HUES48 (cell line): ENCODE data around the gene CSF2.

Source experiments
- H3K27ac ChIP-seq: one replicate; pipeline ENCODE4 v1.7.0; 2013; ENCODE audit warnings: low read depth, low read length, inconsistent platforms
- H3K27me3 ChIP-seq: 2 replicates; pipeline ENCODE4 v1.6.1; 2013; ENCODE audit warnings: mild to moderate bottlenecking, low read length; ENCODE audit not compliant: control insufficient read depth, insufficient read depth
- H3K36me3 ChIP-seq: 2 replicates; pipeline ENCODE4 v1.6.1; 2013; ENCODE audit warnings: low read length; ENCODE audit not compliant: control insufficient read depth, insufficient read depth
- H3K4me1 ChIP-seq: 2 replicates; pipeline ENCODE4 v1.6.1; 2013; ENCODE audit warnings: mild to moderate bottlenecking, low read length; ENCODE audit not compliant: control insufficient read depth, insufficient read depth
- H3K4me3 ChIP-seq: 2 replicates; pipeline ENCODE4 v1.5.1; 2013; ENCODE audit warnings: mild to moderate bottlenecking, low read depth, low read length
- H3K9ac ChIP-seq: 2 replicates; pipeline ENCODE4 v1.6.1; 2013; ENCODE audit warnings: mild to moderate bottlenecking, low read depth, low read length, moderate library complexity
- H3K9me3 ChIP-seq: 2 replicates; pipeline ENCODE4 v1.6.1; 2013; ENCODE audit warnings: low read length; ENCODE audit not compliant: control insufficient read depth, insufficient read depth

CSF2 gene

DNA sequence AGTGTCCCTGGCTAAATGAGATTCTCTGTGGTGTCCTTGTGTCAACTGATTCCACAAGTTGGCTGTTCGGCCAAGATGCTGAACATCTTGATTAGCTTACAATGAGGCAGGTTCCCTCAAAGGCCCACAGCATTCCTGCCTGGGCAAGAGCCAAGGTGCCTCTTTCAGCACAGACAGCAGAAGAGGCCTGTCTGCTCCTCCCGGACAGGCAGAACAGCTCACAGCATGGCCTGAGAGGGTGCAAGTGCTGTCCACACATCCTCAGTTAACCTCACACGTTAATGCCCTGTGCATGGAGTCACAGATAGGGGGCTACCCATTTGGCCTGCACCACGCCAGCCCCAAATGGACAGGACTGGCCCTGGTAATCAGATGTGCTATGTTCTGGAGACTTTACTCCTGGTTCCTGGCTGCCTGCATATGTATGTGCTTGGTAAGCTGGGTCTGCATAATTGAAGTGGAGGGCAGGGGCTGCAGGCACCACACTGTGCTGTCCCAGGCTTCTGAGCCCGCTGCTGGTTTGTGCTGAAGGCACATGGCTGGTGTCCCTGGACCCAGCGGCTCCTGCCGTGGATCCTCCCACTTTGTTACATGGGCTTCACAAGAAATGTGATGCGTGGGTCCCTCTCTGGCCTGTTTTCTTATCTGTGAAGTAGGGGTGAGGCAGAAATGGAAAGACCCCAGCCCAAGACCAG, 8.9 kb downstream of the CSF2 start:
- Histone ChIP-seq H3K27ac (no peak overlapping the region), H3K9ac (no peak overlapping the region), H3K9me3 (no peaks in the 10 kb centered on the region), H3K4me1 (no peaks in the 10 kb centered on the region), H3K4me3 (no peak overlapping the region), H3K36me3 (no peaks in the 10 kb centered on the region), H3K27me3 (no peaks in the 10 kb centered on the region)

DNA sequence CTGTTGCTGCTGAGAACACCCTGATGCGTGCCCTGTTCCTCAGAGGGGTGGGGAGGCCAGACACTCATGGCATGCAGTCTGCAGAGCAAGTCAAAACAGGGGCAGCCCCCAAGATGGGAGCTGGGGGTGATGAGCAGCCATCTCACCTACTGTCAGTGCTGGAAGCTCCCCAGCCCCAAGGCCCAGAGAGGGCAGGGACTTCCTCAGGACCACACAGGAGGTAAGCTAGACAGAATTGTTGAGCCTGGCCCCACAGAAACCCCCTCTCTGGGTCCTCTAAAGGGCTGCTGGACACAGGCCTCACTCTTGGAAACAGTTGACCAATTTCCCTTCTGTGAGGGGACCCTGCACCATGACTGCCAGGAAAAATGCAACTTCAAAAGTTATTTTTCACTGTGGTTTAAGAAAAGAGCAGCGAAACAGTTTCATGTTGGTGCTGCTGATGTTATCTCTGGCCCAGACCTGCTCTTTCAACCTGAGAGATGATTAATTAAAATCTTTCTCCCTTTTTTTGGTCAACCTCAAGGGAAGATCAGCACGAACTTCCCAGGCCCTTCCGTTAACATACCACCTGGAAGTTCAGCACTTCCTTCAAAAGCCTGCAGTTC, 9.6 kb downstream of the CSF2 start:
- H3K4me1 ChIP-seq, result no peaks in the 10 kb centered on the region

DNA sequence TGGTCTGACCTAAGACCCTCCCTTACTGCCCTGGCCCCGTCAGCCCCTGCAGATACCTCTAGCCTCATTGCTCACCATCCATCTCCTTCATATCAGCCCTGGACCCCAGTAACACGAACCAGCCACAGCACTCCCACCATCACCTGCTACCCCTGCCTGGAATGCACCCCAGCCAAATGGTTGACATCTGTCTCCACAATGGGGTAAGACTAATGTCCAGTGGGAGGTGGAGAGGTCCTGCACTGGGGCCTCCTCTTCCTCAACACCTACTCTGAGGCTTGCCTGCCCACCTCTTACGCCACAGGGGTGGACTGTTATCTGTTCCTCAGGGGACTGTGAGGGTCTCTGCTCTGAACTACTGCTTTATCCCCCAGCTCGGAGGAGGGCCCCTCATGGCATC, 12.1 kb downstream of the CSF2 start:
- no peak overlapping the region for H3K9ac ChIP-seq
- H3K4me1 ChIP-seq, result no peaks in the 10 kb centered on the region
- H3K9me3 ChIP-seq, result no peaks in the 10 kb centered on the region
- no peaks in the 10 kb centered on the region for H3K27me3 ChIP-seq
- no peak overlapping the region for H3K4me3 ChIP-seq
- no peaks in the 10 kb centered on the region for H3K36me3 ChIP-seq
- no peak overlapping the region for H3K27ac ChIP-seq

More for the DNA sequence above, 9.6 kb downstream of the CSF2 start:
- no peaks in the 10 kb centered on the region for H3K36me3 ChIP-seq
- no peaks in the 10 kb centered on the region for H3K27me3 ChIP-seq
- H3K4me3 ChIP-seq, result no peak overlapping the region
- no peaks in the 10 kb centered on the region for H3K9me3 ChIP-seq
- no peak overlapping the region for H3K27ac ChIP-seq
- H3K9ac ChIP-seq, result no peak overlapping the region

DNA sequence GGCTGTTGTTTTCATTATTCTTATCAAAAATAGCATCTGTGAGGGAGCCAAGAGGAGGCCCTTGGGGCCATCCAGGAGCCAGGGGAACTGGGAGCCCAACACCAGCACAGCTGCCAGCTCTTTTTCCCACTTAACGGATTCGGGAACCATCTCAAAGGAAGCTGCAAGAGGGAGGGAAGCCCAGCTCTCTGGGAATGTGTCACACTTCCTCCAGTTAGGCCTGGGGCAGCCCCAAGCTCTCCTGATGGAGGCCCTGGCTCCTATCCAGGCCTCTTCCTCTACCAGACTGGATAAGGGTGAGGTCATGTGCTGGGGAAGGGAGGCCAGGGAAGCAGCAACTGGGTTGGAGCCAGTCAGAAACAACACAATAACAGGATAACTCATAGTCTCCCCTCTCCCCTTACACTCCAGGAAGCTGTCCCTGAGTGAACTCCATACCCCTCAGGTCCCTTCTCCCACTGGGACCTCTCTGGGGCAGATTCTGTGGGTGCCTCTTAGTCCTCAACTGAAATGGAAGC, 12.7 kb downstream of the CSF2 start:
- no peak overlapping the region for H3K4me3 ChIP-seq
- H3K36me3 ChIP-seq, result no peaks in the 10 kb centered on the region
- no peaks in the 10 kb centered on the region for H3K4me1 ChIP-seq
- H3K27ac ChIP-seq, result no peak overlapping the region
- no peaks in the 10 kb centered on the region for H3K9me3 ChIP-seq
- H3K27me3 ChIP-seq, result no peaks in the 10 kb centered on the region
- H3K9ac ChIP-seq, result no peak overlapping the region

DNA sequence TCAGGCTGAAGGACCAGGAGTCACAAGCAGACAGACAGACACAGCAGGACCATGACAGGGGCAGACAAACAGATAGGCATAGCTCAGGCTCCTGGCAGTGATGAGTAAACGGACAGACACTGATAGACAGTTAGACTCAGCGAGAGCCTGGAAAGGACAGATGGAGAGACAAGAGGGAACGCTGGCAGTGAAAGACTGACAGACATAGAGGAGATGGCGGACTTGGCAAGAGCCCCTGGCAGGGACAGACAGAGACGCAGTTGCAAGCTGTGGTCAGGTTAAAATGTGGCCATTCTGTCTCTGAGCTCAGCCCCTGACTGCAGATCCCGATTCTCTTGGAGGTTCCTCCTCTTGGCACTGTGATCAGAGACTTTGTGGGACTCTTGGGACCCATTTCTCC, 13.6 kb downstream of the CSF2 start:
- H3K36me3 ChIP-seq, result no peaks in the 10 kb centered on the region
- no peak overlapping the region for H3K27ac ChIP-seq
- H3K4me1 ChIP-seq, result no peaks in the 10 kb centered on the region
- H3K27me3 ChIP-seq, result no peaks in the 10 kb centered on the region
- H3K9ac ChIP-seq, result no peak overlapping the region
- H3K9me3 ChIP-seq, result no peaks in the 10 kb centered on the region
- no peak overlapping the region for H3K4me3 ChIP-seq

DNA sequence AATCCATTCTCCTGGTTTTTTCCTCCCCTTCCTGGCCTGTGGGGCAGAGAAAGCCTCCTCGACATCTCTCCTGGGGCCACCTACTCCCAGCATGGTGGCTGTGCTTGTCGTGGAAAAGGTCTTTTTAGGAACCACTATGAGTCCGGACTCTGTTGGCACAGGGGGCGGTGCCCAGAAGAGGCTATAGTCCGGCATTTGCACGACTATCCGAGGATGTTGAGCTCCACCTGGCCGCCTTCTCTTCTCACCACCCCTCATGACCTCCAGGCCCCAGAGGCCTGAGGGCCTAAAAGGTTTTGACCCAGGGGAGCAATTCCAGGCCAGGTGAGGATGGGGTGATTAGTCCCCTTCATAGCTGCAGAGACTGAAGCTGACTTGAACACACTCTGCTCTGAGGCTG, 14.1 kb downstream of the CSF2 start:
- H3K4me1 ChIP-seq, result no peaks in the 10 kb centered on the region
- H3K4me3 ChIP-seq, result no peak overlapping the region
- H3K9me3 ChIP-seq, result no peaks in the 10 kb centered on the region
- H3K36me3 ChIP-seq, result no peaks in the 10 kb centered on the region
- H3K9ac ChIP-seq, result no peak overlapping the region
- H3K27ac ChIP-seq, result no peak overlapping the region
- no peaks in the 10 kb centered on the region for H3K27me3 ChIP-seq

DNA sequence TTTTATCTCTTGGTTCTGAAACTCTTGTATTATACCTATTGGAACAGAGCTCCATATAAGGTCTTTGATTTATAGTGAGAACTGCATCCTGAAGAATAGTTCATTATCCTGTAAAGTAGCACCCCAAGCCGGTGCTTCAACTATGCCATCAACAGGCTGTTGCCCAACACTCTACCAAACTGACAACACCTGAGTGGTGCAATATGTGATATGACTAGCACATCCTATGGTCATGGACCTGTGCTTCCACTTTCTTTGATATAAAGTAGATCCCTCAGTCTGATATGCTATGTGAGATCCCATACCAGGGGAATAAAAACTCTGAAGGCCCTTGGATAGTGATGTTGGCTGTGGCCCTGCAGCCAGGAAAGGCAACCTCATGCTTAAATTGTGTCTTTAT, 15.8 kb downstream of the CSF2 start:
- Histone ChIP-seq H3K9ac (no peak overlapping the region), H3K4me1 (no peaks in the 10 kb centered on the region), H3K4me3 (no peak overlapping the region), H3K27ac (no peak overlapping the region), H3K9me3 (no peaks in the 10 kb centered on the region), H3K36me3 (no peaks in the 10 kb centered on the region), H3K27me3 (no peaks in the 10 kb centered on the region)

DNA sequence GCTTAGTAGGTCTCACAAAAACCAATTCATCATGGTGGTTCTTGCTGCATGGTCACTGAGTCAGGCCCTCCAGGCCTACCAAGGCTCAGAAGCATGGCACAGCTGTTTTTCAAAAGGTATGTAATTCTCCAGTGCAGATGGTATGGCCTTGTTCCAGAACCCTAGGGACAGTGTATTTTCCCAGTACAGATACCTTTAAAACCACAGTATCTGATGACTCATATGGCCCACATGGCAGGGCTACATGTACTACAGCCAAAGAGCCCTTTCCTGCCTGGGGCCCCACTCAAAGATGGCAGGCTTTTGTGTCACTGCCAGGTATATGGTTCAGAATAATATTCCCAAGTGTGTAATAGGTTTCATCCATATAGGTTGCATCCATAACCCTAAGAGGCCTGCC, 16.5 kb downstream of the CSF2 start:
- H3K4me1 ChIP-seq, result no peaks in the 10 kb centered on the region

DNA sequence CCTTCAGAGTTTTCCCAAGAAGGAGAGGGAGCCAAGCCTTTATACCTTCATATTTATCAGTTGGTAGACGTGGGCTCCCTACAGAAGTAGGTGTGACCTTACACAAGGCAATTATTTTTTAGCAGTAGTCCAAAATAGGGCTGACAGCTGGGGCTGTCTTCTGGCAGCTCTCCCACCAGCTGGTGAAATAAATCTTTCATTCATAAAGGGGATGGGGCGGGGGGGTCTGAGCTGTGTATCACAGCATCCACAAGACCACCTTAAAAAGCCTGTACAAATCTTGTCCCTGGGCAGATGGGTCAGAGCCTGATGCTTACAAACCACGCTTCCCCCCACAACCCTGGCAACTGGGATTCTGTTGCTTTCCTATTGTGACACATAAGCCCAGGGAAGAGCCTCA, 19.7 kb downstream of the CSF2 start:
- no peaks in the 10 kb centered on the region for H3K27me3 ChIP-seq
- H3K4me1 ChIP-seq, result no peaks in the 10 kb centered on the region
- no peaks in the 10 kb centered on the region for H3K9me3 ChIP-seq
- no peak overlapping the region for H3K9ac ChIP-seq
- H3K27ac ChIP-seq, result no peak overlapping the region
- no peaks in the 10 kb centered on the region for H3K36me3 ChIP-seq
- H3K4me3 ChIP-seq, result no peak overlapping the region

More for the DNA sequence above, 16.5 kb downstream of the CSF2 start:
- no peaks in the 10 kb centered on the region for H3K9me3 ChIP-seq
- H3K27ac ChIP-seq, result no peak overlapping the region
- no peak overlapping the region for H3K4me3 ChIP-seq
- no peaks in the 10 kb centered on the region for H3K27me3 ChIP-seq
- no peak overlapping the region for H3K9ac ChIP-seq
- no peaks in the 10 kb centered on the region for H3K36me3 ChIP-seq

DNA sequence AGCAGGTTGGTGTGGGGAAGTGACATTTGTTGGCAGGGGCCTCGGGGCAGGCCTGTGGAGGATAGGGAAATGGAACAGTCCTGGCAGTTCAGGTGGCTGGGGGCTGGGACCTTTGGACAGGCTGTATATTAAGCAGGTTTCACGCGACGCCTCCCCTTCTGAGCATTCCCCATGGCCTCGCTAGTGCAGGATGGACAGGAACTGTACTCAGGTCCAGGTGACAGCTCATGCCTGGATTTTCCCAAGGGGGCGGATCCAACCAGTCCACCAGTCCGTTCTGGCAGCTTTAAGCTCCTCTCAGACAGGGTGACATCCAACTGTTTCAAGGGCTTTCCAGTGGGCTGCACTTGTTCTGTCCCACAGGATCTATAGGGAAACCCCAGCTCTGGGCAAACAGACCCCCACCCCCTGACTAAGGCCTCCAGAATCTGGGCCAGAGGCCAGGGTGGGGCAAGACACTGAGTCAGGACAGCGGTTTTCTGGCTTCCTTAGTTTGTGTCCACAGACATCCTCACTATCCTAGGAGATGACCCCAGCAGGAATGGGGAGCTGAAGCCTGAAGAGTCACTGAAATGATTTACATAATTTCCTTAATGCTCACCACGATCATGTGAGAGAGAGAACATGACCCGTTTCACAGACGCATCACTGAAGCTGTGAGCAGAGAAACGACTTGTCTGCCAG, 20.9 kb downstream of the CSF2 start:
- Histone ChIP-seq H3K9ac (no peak overlapping the region), H3K27ac (no peak overlapping the region), H3K4me1 (no peaks in the 10 kb centered on the region)

DNA sequence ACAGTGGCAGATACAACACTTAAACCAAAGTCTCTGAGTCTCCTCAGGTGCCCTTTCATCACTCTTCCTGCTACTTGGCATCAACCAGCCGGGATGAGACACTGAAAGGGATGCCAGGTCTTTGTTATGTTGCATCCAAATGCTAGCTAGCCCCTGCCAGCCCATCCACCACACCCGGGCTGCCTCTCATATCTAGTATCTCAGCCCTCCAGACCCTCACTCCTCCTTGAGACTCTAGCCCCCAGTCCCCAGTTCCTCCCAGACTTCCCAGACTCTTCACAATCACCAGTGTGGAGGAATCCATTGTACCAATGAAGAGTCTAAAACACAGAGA, 21.5 kb downstream of the CSF2 start:
- Histone ChIP-seq H3K27ac (no peak overlapping the region), H3K9ac (no peak overlapping the region), H3K27me3 (no peaks in the 10 kb centered on the region), H3K9me3 (no peaks in the 10 kb centered on the region), H3K36me3 (no peaks in the 10 kb centered on the region), H3K4me1 (no peaks in the 10 kb centered on the region), H3K4me3 (no peak overlapping the region)

More for the DNA sequence above, 20.9 kb downstream of the CSF2 start:
- Histone ChIP-seq H3K9me3 (no peaks in the 10 kb centered on the region), H3K4me3 (no peak overlapping the region), H3K36me3 (no peaks in the 10 kb centered on the region), H3K27me3 (no peaks in the 10 kb centered on the region)
